Measurements from ENCODE around the gene PRKCZ.
"Not testable (repeated sequence)": the region's sequence is repeated elsewhere in the genome, so short reads cannot be mapped to it uniquely, and the experiment has no call there.

Gene PRKCZ

GRCh38 chr1:2137257-2138121 is 87.3 kb downstream of the PRKCZ start:
- DNase-seq, result peak; percentile 45

DNA sequence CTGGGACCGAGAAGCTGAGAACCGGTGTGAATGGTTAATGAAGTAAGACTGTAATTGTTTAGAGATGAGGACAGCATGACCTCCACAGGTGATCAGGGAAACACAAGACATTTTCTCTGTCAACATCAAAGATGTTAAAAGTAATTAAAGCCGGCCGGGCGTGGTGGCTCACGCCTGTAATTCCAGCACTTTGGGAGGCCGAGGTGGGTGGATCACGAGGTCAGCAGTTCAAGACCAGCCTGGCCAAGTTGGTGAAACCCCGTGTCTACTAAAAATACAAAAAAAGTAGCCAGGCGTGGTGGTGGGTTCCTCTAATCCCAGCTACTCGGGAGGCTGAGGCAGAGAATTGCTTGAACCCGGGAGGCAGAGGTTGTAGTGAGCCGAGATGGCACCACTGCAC is 88.9 kb downstream of the PRKCZ start:
- not testable (repeated sequence) for DNase-seq

DNA sequence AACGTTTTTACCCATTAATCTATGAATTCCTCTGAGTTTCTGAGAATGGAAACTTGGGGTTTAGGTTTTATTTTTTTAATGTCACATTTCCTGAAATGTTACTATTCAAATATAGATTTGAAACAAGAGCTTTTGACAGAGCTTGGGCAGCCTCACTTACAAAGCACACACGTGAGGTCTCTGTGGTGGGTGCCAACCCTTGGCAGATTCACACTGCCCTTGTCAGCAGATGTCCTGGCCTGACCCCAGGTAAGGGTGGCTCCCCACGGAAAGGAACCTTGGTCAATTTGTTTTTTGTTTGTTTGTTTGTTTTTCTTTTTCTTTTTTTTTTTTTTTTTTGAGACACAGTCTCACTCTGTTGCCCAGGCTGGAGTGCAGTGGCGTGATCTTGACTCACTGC is 90.8 kb downstream of the PRKCZ start:
- no peak for DNase-seq

DNA sequence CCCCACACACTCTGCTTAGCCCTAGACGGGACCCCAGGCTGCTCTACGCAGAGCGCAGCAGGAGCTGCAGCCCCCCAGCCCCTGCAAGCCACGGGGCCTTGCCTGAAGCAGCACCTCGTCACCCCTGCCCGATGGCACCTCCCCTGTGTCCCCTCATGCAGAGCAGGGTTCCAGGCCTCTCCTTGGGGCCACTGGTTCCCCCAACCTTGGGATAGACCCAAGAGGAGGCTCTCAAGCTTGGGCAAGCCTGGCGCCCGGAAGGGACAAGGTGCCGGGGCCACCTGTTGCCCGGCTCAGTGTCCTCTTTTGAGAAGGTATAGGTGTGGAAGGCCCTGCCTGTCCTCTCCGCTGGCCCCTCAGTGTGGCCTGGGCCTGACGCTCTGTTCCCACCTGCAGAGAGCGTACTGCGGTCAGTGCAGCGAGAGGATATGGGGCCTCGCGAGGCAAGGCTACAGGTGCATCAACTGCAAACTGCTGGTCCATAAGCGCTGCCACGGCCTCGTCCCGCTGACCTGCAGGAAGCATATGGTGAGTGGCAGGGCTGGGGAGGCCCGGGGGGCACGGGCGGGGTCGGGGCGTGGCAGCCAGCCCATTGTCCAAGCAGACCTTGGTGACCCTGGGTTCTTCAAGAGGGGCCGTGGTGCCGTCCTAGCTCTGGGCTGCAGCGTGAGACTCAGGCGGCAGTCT is 93.7 kb downstream of the PRKCZ start:
- DNase-seq, result no peak

DNA sequence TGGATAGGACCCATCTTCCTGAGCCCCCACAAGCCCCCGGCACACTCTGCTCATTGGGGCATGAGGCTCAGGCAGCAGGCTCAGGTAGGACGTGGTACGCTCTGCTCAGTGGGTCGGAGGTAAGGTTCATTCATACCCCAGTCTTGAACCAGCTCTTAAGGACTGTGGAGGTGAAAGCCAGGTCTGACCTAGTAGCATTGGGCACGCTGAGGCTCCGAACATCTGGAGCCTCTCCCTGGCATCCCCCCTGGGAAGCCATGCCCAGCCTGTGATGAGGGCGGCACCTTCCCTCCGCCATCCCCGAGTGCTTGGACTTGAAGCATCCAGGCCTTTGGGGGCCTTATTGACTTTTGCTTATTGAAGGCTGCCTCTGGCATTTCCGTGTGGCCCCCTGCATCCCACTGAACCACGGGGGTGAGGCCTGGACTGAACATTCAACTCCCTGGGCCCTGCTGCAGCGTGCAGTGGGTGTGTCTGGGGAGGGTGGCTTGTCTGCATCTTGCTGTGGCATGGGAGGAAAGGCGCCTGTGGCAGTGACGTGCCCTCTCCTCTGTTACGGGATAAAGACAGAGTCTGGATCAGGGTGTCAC is 94.4 kb downstream of the PRKCZ start:
- DNase-seq, result no peak

GRCh38 chr1:2145946-2146835 is 96.0 kb downstream of the PRKCZ start:
- DNase-seq, result no peak

DNA sequence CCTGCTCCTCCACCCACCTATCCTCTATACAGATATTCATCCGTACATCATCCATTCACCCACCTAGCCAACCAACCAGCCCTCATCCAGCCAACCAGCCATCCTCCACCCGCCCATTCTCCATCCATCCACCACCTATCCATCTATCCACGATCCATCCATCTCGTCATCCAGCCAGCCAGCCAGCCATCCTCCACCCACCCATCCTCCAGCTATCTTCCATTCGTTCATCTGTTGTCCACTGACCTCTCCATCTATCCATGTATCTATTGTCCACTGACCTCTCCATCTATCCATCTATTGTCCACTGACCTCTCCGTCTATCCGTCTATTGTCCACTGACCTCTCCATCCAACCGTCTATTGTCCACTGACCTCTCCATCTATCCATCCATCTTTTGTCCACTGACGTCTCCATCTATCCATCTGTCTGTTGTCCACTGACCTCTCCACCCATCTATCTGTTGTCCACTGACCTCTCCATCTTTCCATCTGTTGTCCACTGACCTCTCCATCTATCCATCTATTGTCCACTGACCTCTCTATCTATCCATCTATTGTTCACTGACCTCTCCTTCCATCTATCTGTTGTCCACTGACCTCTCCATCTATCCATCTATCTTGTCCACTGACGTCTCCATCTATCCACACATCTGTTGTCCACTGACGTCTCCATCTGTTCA is 96.8 kb downstream of the PRKCZ start:
- DNase-seq, result no peak

- not testable (repeated sequence) for DNase-seq
These were observed 97.7 kb downstream of the PRKCZ start for GRCh38 chr1:2147869-2148268.

- DNase-seq, result no peak
These were observed 98.5 kb downstream of the PRKCZ start for GRCh38 chr1:2148691-2149090.

DNA sequence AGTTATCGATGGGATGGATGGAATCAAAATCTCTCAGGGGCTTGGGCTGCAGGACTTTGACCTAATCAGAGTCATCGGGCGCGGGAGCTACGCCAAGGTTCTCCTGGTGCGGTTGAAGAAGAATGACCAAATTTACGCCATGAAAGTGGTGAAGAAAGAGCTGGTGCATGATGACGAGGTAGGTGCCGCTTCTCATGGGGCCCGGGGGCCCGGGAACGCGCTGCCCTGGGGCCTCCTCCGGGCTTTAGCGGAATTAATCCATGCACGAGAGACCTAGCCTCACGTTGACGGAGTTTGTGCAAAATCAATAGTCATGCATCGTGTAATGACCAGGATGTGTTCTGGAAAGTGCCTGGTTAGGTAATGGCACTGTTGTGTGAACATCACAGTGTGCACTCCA is 100.6 kb downstream of the PRKCZ start:
- DNase-seq, result no peak

DNA sequence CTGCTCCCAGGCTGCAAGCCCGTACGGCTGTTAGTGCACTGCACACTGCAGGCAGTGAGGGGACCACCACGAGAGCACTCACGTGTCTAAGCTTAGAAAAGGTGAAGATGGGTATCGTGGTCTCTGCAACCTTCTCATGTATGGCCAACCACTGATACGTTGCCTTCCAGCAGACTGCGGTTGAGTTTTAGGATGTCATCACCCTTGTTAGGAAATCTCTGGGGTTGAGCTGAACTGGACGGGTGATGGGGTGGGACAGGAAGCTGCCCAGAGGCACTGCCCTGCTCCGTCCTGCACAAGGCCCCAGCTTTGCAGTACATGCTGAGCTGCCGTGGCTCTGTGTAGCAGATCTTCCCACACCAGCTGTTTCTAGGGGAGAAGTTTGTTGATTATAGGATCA is 101.0 kb downstream of the PRKCZ start:
- DNase-seq, result no peak

DNA sequence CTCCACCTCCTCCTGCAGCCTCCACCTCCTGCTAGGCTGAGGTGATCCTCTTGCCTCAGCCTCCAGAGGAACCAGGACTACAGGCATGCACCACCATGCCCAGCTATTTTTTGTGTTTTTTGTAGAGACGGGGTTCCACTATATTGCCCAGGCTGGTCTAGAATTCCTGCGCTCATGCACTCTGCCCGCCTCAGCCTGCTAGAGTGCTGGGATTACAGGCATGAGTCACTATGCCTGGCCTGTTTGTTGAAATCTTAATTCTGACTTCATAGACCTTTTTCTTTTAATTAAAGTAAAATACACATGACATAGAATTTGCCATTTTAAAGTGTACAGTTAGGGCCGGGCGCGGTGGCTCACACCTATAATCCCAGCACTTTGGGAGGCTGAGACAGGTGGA is 101.7 kb downstream of the PRKCZ start:
- no peak for DNase-seq

DNA sequence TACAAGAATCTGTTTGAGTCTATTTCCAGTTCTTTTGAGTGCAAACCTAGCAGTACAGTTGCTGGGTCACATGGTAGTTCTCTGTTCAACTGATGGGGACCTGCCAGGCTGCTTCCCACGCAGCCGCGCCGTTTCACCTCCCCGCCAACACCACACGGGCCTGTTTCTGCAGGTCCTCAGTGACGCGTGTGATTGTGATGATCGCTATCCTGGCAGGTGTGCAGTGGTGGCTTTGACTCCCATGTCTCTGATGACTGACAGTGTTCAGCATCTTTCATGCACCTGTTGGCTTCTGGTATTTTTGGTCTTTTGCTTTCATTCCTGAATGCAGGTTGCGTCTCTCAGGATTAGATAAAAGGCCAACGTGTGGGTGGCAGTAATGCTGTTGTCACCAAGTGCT is 102.7 kb downstream of the PRKCZ start:
- DNase-seq, result no peak

- no peak for DNase-seq
These were observed 103.8 kb downstream of the PRKCZ start for GRCh38 chr1:2154022-2154421.

GRCh38 chr1:2155147-2155598 is 105.0 kb downstream of the PRKCZ start:
- DNase-seq, result no peak

DNA sequence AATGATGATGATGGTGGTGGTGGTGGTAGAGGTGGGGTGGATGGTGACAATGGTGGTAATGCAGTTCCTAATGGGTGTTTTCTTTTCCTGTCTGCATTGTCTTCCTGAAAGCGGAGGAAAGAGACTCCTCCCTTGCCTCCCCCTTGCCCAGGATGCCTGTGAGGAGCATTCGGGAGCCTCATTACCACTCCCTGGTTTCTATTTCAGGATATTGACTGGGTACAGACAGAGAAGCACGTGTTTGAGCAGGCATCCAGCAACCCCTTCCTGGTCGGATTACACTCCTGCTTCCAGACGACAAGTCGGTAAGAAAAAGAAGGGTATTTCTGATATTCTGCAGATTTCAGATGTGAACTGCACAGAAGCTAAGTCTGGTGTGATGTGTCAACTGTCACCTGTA is 105.6 kb downstream of the PRKCZ start:
- no peak for DNase-seq

- no peak for DNase-seq
These were observed 106.7 kb downstream of the PRKCZ start for GRCh38 chr1:2156866-2157265.

- no peak for DNase-seq
These were observed 107.6 kb downstream of the PRKCZ start for GRCh38 chr1:2157856-2158255.

GRCh38 chr1:2158272-2158671 is 108.1 kb downstream of the PRKCZ start:
- DNase-seq, result no peak

GRCh38 chr1:2159124-2159523 is 108.9 kb downstream of the PRKCZ start:
- no peak for DNase-seq

DNA sequence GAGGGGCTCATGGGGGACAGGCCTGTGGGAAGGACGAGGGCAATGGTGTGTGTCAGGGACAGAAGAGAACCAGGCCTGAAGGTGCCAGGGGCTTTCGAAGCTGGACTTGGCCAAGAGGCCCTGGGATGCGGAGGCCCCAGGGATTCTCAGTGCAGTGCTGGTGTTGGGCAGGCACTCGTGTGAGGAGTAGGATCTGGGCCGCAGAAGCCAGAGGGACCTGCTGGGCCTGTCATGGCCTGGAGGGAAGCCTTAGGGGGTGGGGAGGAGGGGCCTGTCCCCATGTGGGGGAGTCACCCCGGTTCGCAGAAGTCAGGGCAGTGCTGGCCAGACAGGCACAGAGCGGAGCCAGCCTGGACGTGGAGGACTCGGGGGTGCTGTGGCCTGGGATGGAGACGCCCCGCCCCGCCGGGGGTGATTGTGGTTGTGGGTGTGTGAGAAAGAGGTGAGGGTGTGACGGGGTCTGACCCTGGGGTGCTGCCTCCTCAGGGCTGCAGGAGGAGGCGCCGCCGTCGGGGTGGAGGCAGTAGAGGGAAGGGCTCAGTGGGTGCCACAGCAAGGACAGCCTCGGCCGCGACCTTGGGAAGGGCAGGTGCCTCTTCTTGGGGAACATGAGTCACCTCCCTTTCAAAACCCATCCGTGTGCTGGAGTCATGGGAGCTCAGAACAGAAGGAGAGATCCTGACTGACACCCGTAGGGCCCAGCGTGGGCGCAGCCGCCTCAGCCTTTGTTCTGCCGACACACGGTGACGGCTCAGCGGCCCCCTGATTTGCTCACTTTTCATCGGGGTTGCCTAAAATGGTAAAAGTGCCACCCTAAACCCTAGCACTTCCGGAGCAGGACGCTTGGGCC is 110.5 kb downstream of the PRKCZ start:
- no peak for DNase-seq

All from islet precursor cell (in vitro differentiated cells).